K562 (cell line): ENCODE measurements around the gene AKT1. TPM values are rescaled to one million over a fixed set of nuclear protein-coding genes. Genes with fewer than 3 reads are reported as not detected.

Experiments used
- ATAC-seq: fragments of 200-7000 bp; cut with Tn5 transposase; 3 replicates; pipeline ENCODE4 v1.9.1; 2020; ENCODE audit warnings: moderate library complexity
- BruUV-seq: library from RNA; stranded (reverse); fragments of 400-500 nt; replicated peaks from 2 replicates; lab custom pipeline; 2021; lab: Mats Ljungman, UMichigan
- CTCF ChIA-PET: fragments of 300-600 bp; formaldehyde crosslinking; extraction: SDS; loops from one replicate; lab custom pipeline; 2021; ENCODE audit warnings: low intra/inter-chr PET ratio; lab: Yijun Ruan, JAX
- POLR2A ChIA-PET: fragments of 300-600, 350-650 bp; sonication (Branson Sonifier 250); formaldehyde crosslinking; extraction: SDS; loops from one replicate; lab custom pipeline; 2021; ENCODE audit warnings: antibody characterized with exemption, inconsistent platforms; lab: Yijun Ruan, JAX
- DNase-seq, 4 experiments: peaks; one replicate each; pipeline versions ENCODE4 v3.0.0 to v3.0.0-alpha.2; 2011 to 2018; ENCODE audit warnings: low spot score in 3 of 4, mixed read lengths in 3 of 4; ENCODE audit errors: extremely low read depth in 1 of 4
- FAIRE-seq: peaks from 2 replicates; lab custom pipeline; 2011; peaks lifted over from hg19 to GRCh38; lab: Jason Lieb, UNC
- H2AFZ ChIP-seq: 2 replicates; pipeline ENCODE4 v1.6.0; 2011; ENCODE audit warnings: low read depth, low read length, control low read depth, inconsistent platforms
- H3K27ac ChIP-seq: fragments of 200-600 bp; 3 replicates; pipeline ENCODE4 v1.8.0; 2011; ENCODE audit warnings: low read depth, mild to moderate bottlenecking, control low read depth, inconsistent platforms, low read length, moderate library complexity, mixed read lengths; ENCODE audit errors: extremely low read depth
- H3K27me3 ChIP-seq, 2 experiments: fragments of 300-600 bp in 1 of 2; 2 replicates in 1 of 2; 3 replicates in 1 of 2; pipeline versions ENCODE4 v1.6.0 to v1.8.0; 2011; ENCODE audit warnings: inconsistent platforms in 2 of 2, low read length in 2 of 2, mild to moderate bottlenecking in 1 of 2, mixed read lengths in 1 of 2, moderate library complexity in 1 of 2; ENCODE audit not compliant: control insufficient read depth in 2 of 2, insufficient read depth in 2 of 2
- H3K36me3 ChIP-seq: fragments of 300-600 bp; 3 replicates; pipeline ENCODE4 v1.8.0; 2011; ENCODE audit warnings: mild to moderate bottlenecking, low read length, inconsistent platforms; ENCODE audit not compliant: control insufficient read depth, insufficient read depth
- H3K4me1 ChIP-seq, 2 experiments: fragments of 200-600 bp in 1 of 2; replicated peaks in 1 of 2; 2 replicates in 1 of 2; 3 replicates in 1 of 2; pipeline versions ENCODE4 v1.5.1 to v1.8.0; 2011; ENCODE audit warnings: inconsistent platforms in 2 of 2, low read length in 2 of 2, mild to moderate bottlenecking in 1 of 2, mixed read lengths in 1 of 2, moderate library complexity in 1 of 2; ENCODE audit not compliant: control insufficient read depth in 2 of 2, insufficient read depth in 2 of 2
- H3K4me2 ChIP-seq: 2 replicates; pipeline ENCODE4 v1.6.1; 2011; ENCODE audit warnings: low read length, control low read depth, inconsistent platforms, mixed read lengths; ENCODE audit not compliant: insufficient read depth
- H3K4me3 ChIP-seq: fragments of 200-600 bp; sonication (generic), shearing (Covaris generic); 2 replicates; pipeline ENCODE4 v1.5.1; 2016; ENCODE audit warnings: control low read depth, inconsistent platforms
- H3K79me2 ChIP-seq: fragments of 200-600 bp; 3 replicates; pipeline ENCODE4 v1.8.0; 2011; ENCODE audit warnings: low read length, inconsistent platforms; ENCODE audit not compliant: control insufficient read depth, insufficient read depth
- H3K9ac ChIP-seq, 2 experiments: 2 replicates each; pipeline versions ENCODE4 v1.6.0 to v1.6.1; 2011; ENCODE audit warnings: low read depth in 2 of 2, low read length in 2 of 2, control low read depth in 1 of 2, inconsistent platforms in 1 of 2, mild to moderate bottlenecking in 1 of 2, mixed read lengths in 1 of 2; ENCODE audit not compliant: insufficient read depth in 1 of 2
- H3K9me1 ChIP-seq: one replicate; pipeline ENCODE4 v1.6.0; 2011; ENCODE audit warnings: inconsistent platforms, mild to moderate bottlenecking, low read length, moderate library complexity; ENCODE audit not compliant: control insufficient read depth, insufficient read depth
- H3K9me3 ChIP-seq: replicated peaks from 2 replicates; pipeline ENCODE4 v1.5.1; 2011; ENCODE audit warnings: low read depth, low read length, inconsistent platforms; ENCODE audit not compliant: control insufficient read depth, insufficient read depth
- H4K20me1 ChIP-seq: replicated peaks from 2 replicates; pipeline ENCODE4 v1.6.1; 2011; ENCODE audit warnings: low read length, inconsistent platforms, mixed read lengths; ENCODE audit not compliant: control insufficient read depth, insufficient read depth
- ADNP ChIP-seq: fragments of 200-800 bp; sonication (Bioruptor generic); IDR thresholded peaks from 2 replicates; pipeline ENCODE4 v1.6.1; 2016; ENCODE audit warnings: missing genetic modification characterization, missing compliant biosample characterization
- ELF2 ChIP-seq: fragments of 250-450 bp; sonication (Bioruptor Pico); IDR thresholded peaks from 2 replicates; pipeline ENCODE4 v1.5.0; 2021; ENCODE audit warnings: mild to moderate bottlenecking
- GTF3C2 ChIP-seq: IDR thresholded peaks from 3 replicates; pipeline ENCODE4 v1.6.1; 2011; ENCODE audit warnings: borderline replicate concordance, mild to moderate bottlenecking, moderate library complexity; ENCODE audit not compliant: insufficient read length; ENCODE audit errors: extremely low read depth
- KHSRP ChIP-seq: fragments of 450-650 bp; IDR thresholded peaks from 2 replicates; pipeline ENCODE4 v1.6.1; 2017
- MTA3 ChIP-seq: fragments of 450-650 bp; formaldehyde crosslinking; IDR thresholded peaks from 2 replicates; pipeline ENCODE4 v1.6.1; 2017; ENCODE audit warnings: mild to moderate bottlenecking, borderline replicate concordance
- MYBL2 ChIP-seq, 2 experiments: fragments of 450-650 bp in 1 of 2; sonication (generic) in 1 of 2; formaldehyde crosslinking in 1 of 2; IDR thresholded peaks; 2 replicates each; pipeline versions ENCODE4 v1.6.1 to v1.8.1; 2017 to 2022; ENCODE audit warnings: borderline replicate concordance in 1 of 2, inconsistent platforms in 1 of 2, low read depth in 1 of 2, mild to moderate bottlenecking in 1 of 2, missing genetic modification reagents in 1 of 2, moderate library complexity in 1 of 2
- NFYB ChIP-seq: IDR thresholded peaks from 2 replicates; pipeline ENCODE4 v1.6.1; 2011; ENCODE audit warnings: mild to moderate bottlenecking, moderate library complexity; ENCODE audit not compliant: insufficient read length; ENCODE audit errors: extremely low read depth
- POLR2G ChIP-seq: fragments of 200-400 bp; formaldehyde crosslinking; IDR thresholded peaks from 2 replicates; pipeline ENCODE4 v1.6.1; 2017; ENCODE audit warnings: low read depth, mild to moderate bottlenecking, antibody characterized with exemption, low read length, moderate library complexity
- PRMT5 ChIP-seq: sonication (generic); formaldehyde crosslinking; IDR thresholded peaks from 2 replicates; pipeline ENCODE4 v1.5.0; 2020; ENCODE audit warnings: missing genetic modification reagents
- RAD51 ChIP-seq: fragments of 450-650 bp; IDR thresholded peaks from 2 replicates; pipeline ENCODE4 v1.7.1; 2016; ENCODE audit warnings: low read depth, mild to moderate bottlenecking, borderline replicate concordance
- RFX5 ChIP-seq: IDR thresholded peaks from 2 replicates; pipeline ENCODE4 v1.6.1; 2011; ENCODE audit warnings: low read depth, mild to moderate bottlenecking, improper control_type of control experiment, low read length
- TFAP4 ChIP-seq: sonication (generic); formaldehyde crosslinking; IDR thresholded peaks from 2 replicates; pipeline ENCODE4 v1.8.0; 2022; ENCODE audit warnings: missing genetic modification reagents, mild to moderate bottlenecking, moderate library complexity, borderline replicate concordance
- VEZF1 ChIP-seq: fragments of 200-800 bp; sonication (Bioruptor generic); IDR thresholded peaks from 2 replicates; pipeline ENCODE4 v1.6.1; 2017; ENCODE audit warnings: missing genetic modification characterization, missing compliant biosample characterization
- ZFPM2 ChIP-seq: fragments of 250-450 bp; sonication (Bioruptor Pico); IDR thresholded peaks from 2 replicates; pipeline ENCODE4 v1.5.1; 2022; ENCODE audit warnings: mild to moderate bottlenecking
- ZNF311 ChIP-seq: fragments of 250-450 bp; sonication (Bioruptor Pico); IDR thresholded peaks from 2 replicates; pipeline ENCODE4 v1.4.0; 2020; ENCODE audit warnings: mild to moderate bottlenecking, moderate library complexity
- ZNF780A ChIP-seq: fragments of 250-450 bp; sonication (Bioruptor Pico); IDR thresholded peaks from 2 replicates; pipeline ENCODE4 v1.5.0; 2021; ENCODE audit warnings: mild to moderate bottlenecking
- WGBS: fragments of 100-300 bp; shearing (Covaris generic); methylation state at CpG from one replicate; pipeline ENCODE4 v1.1.6; 2016; ENCODE audit warnings: low coverage, mixed read lengths; ENCODE audit not compliant: insufficient coverage; ENCODE audit errors: missing lambda C conversion rate; 5-methylcytosine and 5-hydroxymethylcytosine counted together
- in situ Hi-C: fragments of 300-500 bp; cut with MboI; formaldehyde crosslinking; loops from 4 replicates; pipeline ENCODE4 v1.15.0; 2018; ENCODE audit warnings: inconsistent platforms, mixed read lengths
- intact Hi-C: fragments of 100-400 bp; cut with micrococcal nuclease; formaldehyde crosslinking; loops from 2 replicates; pipeline ENCODE4 v1.14.2; 2022
- polyA plus RNA-seq, 8 experiments: library from polyadenylated mRNA; depleted of rRNA in 4 of 8; stranded (reverse) in 5 of 8; unstranded in 3 of 8; fragments of >200 nt; fragmentation: Nextera tagmentation in 2 of 8; fragmentation: Illumina TruSeq in 1 of 8; extraction: Ambion mirVana in 2 of 8; extraction: Trizol in 1 of 8; gene quantifications; 2 replicates each; pipeline versions ENCODE4 v1.2.1 to v1.2.3, GENCODE V29; 2011 to 2014; ENCODE audit warnings: inconsistent platforms in 1 of 8, missing spikeins in 1 of 8
- total RNA-seq, 7 experiments: library from RNA; depleted of rRNA in 6 of 7; stranded (reverse); fragments of >200 nt in 6 of 7; fragmentation: Illumina TruSeq in 2 of 7; extraction: Trizol in 2 of 7; gene quantifications; 2 replicates each; pipeline versions ENCODE4 v1.2.1 to v1.2.3, GENCODE V29; 2011 to 2021; ENCODE audit warnings: low replicate concordance in 1 of 7

AKT1 gene
- total and polyA plus RNA-seq, 9 of the 15 experiments (the other 6 are each of a cell fraction or from before 2014, with no cell fraction given), result 0.49 to 132 (median 75.1) TPM

- peak; percentile 92 to 99 (median 94) for DNase-seq
- under 1% methylated on average over 44 of the region's 95 CpGs for WGBS
- Histone ChIP-seq H4K20me1 (0 out of 2 replicates have a peak, but pooled peaks cover 8% of the 10 kb centered on the region), H3K27ac (peak within 1 kb of the TSS; percentile 99), H3K36me3 (peaks cover 34% of the 10 kb centered on the region; the same call in 2 of the 3 replicates), H3K9ac (peak within 1 kb of the TSS; percentile 95 to 96), H3K9me3 (0 out of 2 replicates have a peak, but pooled peaks cover 4% of the 10 kb centered on the region), H3K79me2 (peaks cover 26% of the 10 kb centered on the region), H3K4me1 (peaks cover 9 to 44% of the 10 kb centered on the region in 2 experiments; a peak in 3 of 5 replicates), H3K9me1 (no peaks in the 10 kb centered on the region), H2AFZ (peak within 1 kb of the TSS; percentile 98), H3K4me3 (peak within 1 kb of the TSS; percentile 98), H3K4me2 (peak within 1 kb of the TSS; percentile 86), H3K27me3 (no peaks in the 10 kb centered on the region)
- POLR2A ChIA-PET, result interaction anchor here (0.6 to 2.0 kb wide), 15 partner anchors 11 to 1222 kb away, joined by 3 to 7 read pairs (median 3); no protein-coding TSS in a partner anchor
- ATAC-seq, result peak; percentile 95
- in situ Hi-C loops, result no loop called here
- intact Hi-C loops, result loop anchor here (5.0 kb wide), 1 partner anchor 74 kb away; no protein-coding TSS in a partner anchor
- BruUV-seq, result no TSS peak
- CTCF ChIA-PET, result no interaction called here
- FAIRE-seq, result peak; percentile 96
- TF ChIP-seq ZNF311 (CRISPR knock-in tag) (no peak), ADNP (tag) (no peak), KHSRP (peak; percentile 95), ELF2 (no peak), VEZF1 (peak; percentile 63), ZFPM2 (CRISPR knock-in tag) (no peak), MYBL2 (IDR thresholded peaks at IDR 0.05; ENCODE audit: low read depth) (no peak), MYBL2 (CRISPR knock-in tag; IDR thresholded peaks at IDR 0.05; ENCODE audit: borderline replicate concordance) (no peak), POLR2G (peak; percentile 86), RFX5 (peak; percentile 60; the same call in 1 of the 2 replicates), ZNF780A (CRISPR knock-in tag) (no peak), MTA3 (no peak; the same call in 1 of the 2 replicates), PRMT5 (CRISPR knock-in tag) (no peak), GTF3C2 (no peak), RAD51 (no peak), NFYB (peak; percentile 16), TFAP4 (CRISPR knock-in tag) (peak; percentile 68; the same call in 1 of the 2 replicates)
Observed at GRCh38 chr14:104752735-104753527, 42.6 kb downstream of the AKT1 start, which contains the start of gene SIVA1. TSS of gene SIVA1 (plus strand) at chr14:104753147. CDS start at chr14:104753202, 55 bp downstream.
